OCI-LY1 (cell line): ENCODE results near the gene NTNG1.

Experiments
- CTCF ChIP-seq: fragments of 200-600 bp; sonication (generic), shearing (Covaris generic); IDR thresholded peaks from 2 replicates; pipeline ENCODE4 v1.5.1; 2017; ENCODE audit warnings: mild to moderate bottlenecking, antibody characterized with exemption, low read length, moderate library complexity, mixed read lengths
- EZH2 ChIP-seq: fragments of 200-600 bp; sonication (generic), shearing (Covaris generic); IDR thresholded peaks from 2 replicates; pipeline ENCODE4 v1.8.0; 2017; ENCODE audit warnings: borderline replicate concordance, mixed run types, mild to moderate bottlenecking, antibody characterized with exemption, low read length, moderate library complexity, mixed read lengths

DNA sequence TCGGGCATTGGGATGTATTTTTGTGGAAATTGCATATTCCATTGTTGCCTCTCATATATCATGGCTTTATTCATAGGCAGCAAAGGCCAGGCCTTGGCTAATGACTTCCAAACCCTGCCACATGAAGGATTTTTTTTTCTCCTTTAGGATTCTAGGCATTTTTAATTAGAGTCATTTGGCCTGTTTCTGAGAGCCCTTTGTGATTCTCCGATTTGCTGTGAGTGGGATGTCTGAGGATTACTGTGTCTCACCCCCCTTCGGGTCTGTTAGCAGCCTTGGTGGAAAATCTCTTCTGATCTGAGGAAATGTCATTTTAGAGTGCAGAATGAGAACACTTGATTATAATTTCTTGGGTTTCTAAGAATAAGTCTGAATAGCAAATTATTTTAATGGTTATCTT is 253.5 kb downstream of the NTNG1 start:
- no peak for TF ChIP-seq EZH2
- TF ChIP-seq CTCF, result no peak
